ENCODE measurements around the gene FAM83G.
"Not testable (repeated sequence)": the region's sequence is repeated elsewhere in the genome, so short reads cannot be mapped to it uniquely, and the experiment has no call there.

The FAM83G gene

DNA sequence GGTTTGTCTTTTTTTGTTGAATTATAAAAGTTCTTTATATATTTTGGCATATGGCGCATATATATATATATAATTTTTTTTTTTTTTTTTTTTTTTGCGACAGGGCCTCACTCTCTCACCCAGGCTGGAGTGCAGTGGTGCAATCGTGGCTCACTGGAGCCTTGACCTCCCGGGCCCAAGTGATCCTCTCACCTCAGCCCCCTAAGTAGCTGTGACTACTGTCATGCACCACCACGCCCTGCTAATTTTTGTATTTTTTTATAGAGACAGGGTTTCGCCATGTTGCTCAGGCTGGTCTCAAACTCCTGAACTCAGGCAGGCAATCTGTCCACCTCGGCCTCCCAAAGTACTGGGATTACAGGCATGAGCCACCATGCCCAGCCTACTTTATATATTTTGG lies 82.0 kb downstream of the FAM83G start:
- not testable (repeated sequence) for H3K4ac ChIP-seq (ENCODE audit: low read depth in 1 of 2, low read length in 2 of 2); H3K27me3 ChIP-seq (ENCODE audit: control insufficient read depth in 1 of 2, insufficient read depth in 1 of 2, low read length in 2 of 2); H4K8ac ChIP-seq (ENCODE audit: low read length); H2BK120ac ChIP-seq (ENCODE audit: low read depth, low read length); H2BK15ac ChIP-seq (ENCODE audit: low read depth, poor library complexity, severe bottlenecking); H3K23ac ChIP-seq (ENCODE audit: low read length in 2 of 2); H3K4me1 ChIP-seq (ENCODE audit: control insufficient read depth, insufficient read depth, low read depth, low read length); DNase-seq; H3K18ac ChIP-seq (ENCODE audit: low read depth in 1 of 2, low read length in 2 of 2); H2AK5ac ChIP-seq (ENCODE audit: low read length, severe bottlenecking); H2BK5ac ChIP-seq (ENCODE audit: low read depth, low read length, poor library complexity, severe bottlenecking); H3K9me3 ChIP-seq (ENCODE audit: control insufficient read depth, low read length); H4K91ac ChIP-seq (ENCODE audit: low read length); H3K14ac ChIP-seq (ENCODE audit: low read length in 2 of 2); H2AFZ ChIP-seq (ENCODE audit: low read depth, low read length); H3K9ac ChIP-seq (ENCODE audit: low read length); H3K4me3 ChIP-seq (ENCODE audit: insufficient read depth in 1 of 2, low read depth in 1 of 2, low read length in 2 of 2); H2BK12ac ChIP-seq (ENCODE audit: low read length in 2 of 2); H3K4me2 ChIP-seq (ENCODE audit: low read length, poor library complexity, severe bottlenecking)
- Histone ChIP-seq H3K79me1 (replicated peaks; ENCODE audit: low read length, poor library complexity, severe bottlenecking) (peaks cover 29% of the 10 kb centered on the region), H3K27ac (ENCODE audit: low read length, poor library complexity, severe bottlenecking) (peak overlapping the region; percentile 69), H3K36me3 (ENCODE audit: control insufficient read depth in 1 of 2, insufficient read depth in 2 of 2, low read depth in 1 of 2, low read length in 2 of 2) (peaks cover 18 to 19% of the 10 kb centered on the region in 2 experiments)
- WGBS, result 100% methylated on average over 3 of the region's 7 CpGs

DNA sequence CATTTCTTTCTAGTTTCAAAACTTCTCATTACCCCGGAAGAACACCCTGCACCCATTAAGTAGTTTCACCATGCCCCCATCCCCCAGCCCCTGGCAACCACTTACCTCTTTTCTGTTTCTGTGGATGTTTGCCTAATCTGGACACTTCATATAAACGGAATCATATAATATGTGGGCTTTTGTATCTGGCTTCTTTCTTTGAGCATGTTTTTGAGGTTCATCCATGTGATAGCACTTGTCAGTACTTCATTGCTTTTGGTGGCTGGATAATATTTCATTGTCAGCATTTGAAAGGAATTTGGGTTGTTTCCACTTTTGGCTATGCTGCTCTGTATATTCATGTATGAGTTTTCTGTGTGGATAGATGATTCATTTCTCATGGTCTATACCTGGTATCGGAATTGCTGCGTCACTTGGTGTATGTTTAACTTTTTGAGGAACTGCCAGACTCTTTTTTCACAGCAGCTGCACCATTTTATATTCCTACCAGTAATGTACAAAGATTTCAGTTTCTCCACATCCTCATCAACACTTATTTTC lies 82.6 kb downstream of the FAM83G start:
- no peak overlapping the region for H4K8ac ChIP-seq (ENCODE audit: low read length)
- H3K4me1 ChIP-seq (ENCODE audit: control insufficient read depth, insufficient read depth, low read depth, low read length), result peaks cover 8% of the 10 kb centered on the region
- H3K27me3 ChIP-seq (ENCODE audit: control insufficient read depth in 1 of 2, insufficient read depth in 1 of 2, low read length in 2 of 2), result no peaks in the 10 kb centered on the region
- no peak overlapping the region for H2BK120ac ChIP-seq (ENCODE audit: low read depth, low read length)
- H2BK12ac ChIP-seq (ENCODE audit: low read length in 2 of 2), result no peak overlapping the region
- no peak overlapping the region for H3K14ac ChIP-seq (ENCODE audit: low read length in 2 of 2)
- H3K4me2 ChIP-seq (ENCODE audit: low read length, poor library complexity, severe bottlenecking), result no peak overlapping the region
- WGBS, result 89% methylated on average over 4 of the region's 4 CpGs
- H3K18ac ChIP-seq (ENCODE audit: low read depth in 1 of 2, low read length in 2 of 2), result no peak overlapping the region
- peaks cover 27% of the 10 kb centered on the region for H3K79me1 ChIP-seq (replicated peaks; ENCODE audit: low read length, poor library complexity, severe bottlenecking)
- H3K27ac ChIP-seq (ENCODE audit: low read length, poor library complexity, severe bottlenecking), result peak overlapping the region; percentile 50
- no peak overlapping the region for H4K91ac ChIP-seq (ENCODE audit: low read length)
- no peak overlapping the region for H3K9ac ChIP-seq (ENCODE audit: low read length)
- no peak overlapping the region for H3K4me3 ChIP-seq (ENCODE audit: insufficient read depth in 1 of 2, low read depth in 1 of 2, low read length in 2 of 2)
- no peak overlapping the region for H2AFZ ChIP-seq (ENCODE audit: low read depth, low read length)
- H2AK5ac ChIP-seq (ENCODE audit: low read length, severe bottlenecking), result no peak overlapping the region
- H2BK15ac ChIP-seq (ENCODE audit: low read depth, poor library complexity, severe bottlenecking), result no peak overlapping the region
- no peaks in the 10 kb centered on the region for H3K9me3 ChIP-seq (ENCODE audit: control insufficient read depth, low read length)
- H3K23ac ChIP-seq (ENCODE audit: low read length in 2 of 2), result no peak overlapping the region
- H2BK5ac ChIP-seq (ENCODE audit: low read depth, low read length, poor library complexity, severe bottlenecking), result no peak overlapping the region
- H3K36me3 ChIP-seq (ENCODE audit: control insufficient read depth in 1 of 2, insufficient read depth in 2 of 2, low read depth in 1 of 2, low read length in 2 of 2), result peaks cover 18 to 19% of the 10 kb centered on the region in 2 experiments
- H3K4ac ChIP-seq (ENCODE audit: low read depth in 1 of 2, low read length in 2 of 2), result no peak overlapping the region
- no peak for DNase-seq

GRCh38 chr17:18921485-18921884 lies 83.1 kb downstream of the FAM83G start:
- no peak for DNase-seq
- Histone ChIP-seq H3K4me1 (ENCODE audit: control insufficient read depth, insufficient read depth, low read depth, low read length) (peaks cover 8% of the 10 kb centered on the region), H3K4me2 (ENCODE audit: low read length, poor library complexity, severe bottlenecking) (peak overlapping the region; percentile 17), H3K9me3 (ENCODE audit: control insufficient read depth, low read length) (no peaks in the 10 kb centered on the region), H3K4me3 (ENCODE audit: insufficient read depth in 1 of 2, low read depth in 1 of 2, low read length in 2 of 2) (no peak overlapping the region), H3K27me3 (ENCODE audit: control insufficient read depth in 1 of 2, insufficient read depth in 1 of 2, low read length in 2 of 2) (no peaks in the 10 kb centered on the region), H3K36me3 (ENCODE audit: control insufficient read depth in 1 of 2, insufficient read depth in 2 of 2, low read depth in 1 of 2, low read length in 2 of 2) (peaks cover 15 to 18% of the 10 kb centered on the region in 2 experiments), H3K18ac (ENCODE audit: low read depth in 1 of 2, low read length in 2 of 2) (no peak overlapping the region), H4K91ac (ENCODE audit: low read length) (no peak overlapping the region), H2BK12ac (ENCODE audit: low read length in 2 of 2) (no peak overlapping the region), H3K9ac (ENCODE audit: low read length) (no peak overlapping the region), H2BK120ac (ENCODE audit: low read depth, low read length) (no peak overlapping the region), H2BK5ac (ENCODE audit: low read depth, low read length, poor library complexity, severe bottlenecking) (no peak overlapping the region), H2AFZ (ENCODE audit: low read depth, low read length) (no peak overlapping the region), H2BK15ac (ENCODE audit: low read depth, poor library complexity, severe bottlenecking) (no peak overlapping the region), H2AK5ac (ENCODE audit: low read length, severe bottlenecking) (peak overlapping the region; percentile 92), H3K27ac (ENCODE audit: low read length, poor library complexity, severe bottlenecking) (peak overlapping the region; percentile 50), H3K23ac (ENCODE audit: low read length in 2 of 2) (no peak overlapping the region), H4K8ac (ENCODE audit: low read length) (no peak overlapping the region), H3K79me1 (replicated peaks; ENCODE audit: low read length, poor library complexity, severe bottlenecking) (peaks cover 23% of the 10 kb centered on the region), H3K14ac (ENCODE audit: low read length in 2 of 2) (no peak overlapping the region), H3K4ac (ENCODE audit: low read depth in 1 of 2, low read length in 2 of 2) (no peak overlapping the region)
- WGBS, result 100% methylated on average over 1 of the region's 2 CpGs

DNA sequence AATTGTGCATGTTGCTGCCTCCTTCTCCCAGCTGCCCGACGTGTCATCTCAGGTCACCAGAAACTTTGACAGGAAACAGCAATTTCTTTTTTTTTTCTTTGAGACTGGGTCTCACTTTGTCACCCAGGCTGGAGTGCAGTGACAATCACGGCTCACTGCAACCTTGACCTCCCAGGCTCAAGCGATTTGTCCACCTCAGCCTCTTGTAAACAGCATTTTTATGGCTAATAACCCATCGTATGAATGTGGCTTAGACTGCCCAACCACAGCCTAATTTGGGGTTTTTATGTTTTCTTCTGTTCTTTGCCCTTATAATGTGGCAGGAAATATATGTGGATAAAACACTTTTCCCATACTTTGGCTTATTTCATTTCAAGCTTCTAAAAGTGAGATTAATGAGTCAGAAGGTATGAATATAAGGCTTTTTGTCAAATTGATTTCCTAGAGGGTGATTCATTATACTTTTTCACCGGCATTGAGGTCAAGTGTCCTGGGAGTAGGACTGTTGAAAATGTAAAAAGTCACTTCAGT lies 83.6 kb downstream of the FAM83G start:
- Histone ChIP-seq H2BK5ac (ENCODE audit: low read depth, low read length, poor library complexity, severe bottlenecking) (no peak overlapping the region), H2AFZ (ENCODE audit: low read depth, low read length) (no peak overlapping the region), H3K9ac (ENCODE audit: low read length) (no peak overlapping the region), H3K36me3 (ENCODE audit: control insufficient read depth in 1 of 2, insufficient read depth in 2 of 2, low read depth in 1 of 2, low read length in 2 of 2) (peaks cover 14 to 18% of the 10 kb centered on the region in 2 experiments), H3K9me3 (ENCODE audit: control insufficient read depth, low read length) (no peaks in the 10 kb centered on the region), H3K14ac (ENCODE audit: low read length in 2 of 2) (no peak overlapping the region), H3K4me1 (ENCODE audit: control insufficient read depth, insufficient read depth, low read depth, low read length) (peaks cover 8% of the 10 kb centered on the region), H3K23ac (ENCODE audit: low read length in 2 of 2) (no peak overlapping the region), H3K4ac (ENCODE audit: low read depth in 1 of 2, low read length in 2 of 2) (no peak overlapping the region), H4K91ac (ENCODE audit: low read length) (no peak overlapping the region), H3K27me3 (ENCODE audit: control insufficient read depth in 1 of 2, insufficient read depth in 1 of 2, low read length in 2 of 2) (no peaks in the 10 kb centered on the region), H3K79me1 (replicated peaks; ENCODE audit: low read length, poor library complexity, severe bottlenecking) (peaks cover 21% of the 10 kb centered on the region), H2BK120ac (ENCODE audit: low read depth, low read length) (no peak overlapping the region), H3K18ac (ENCODE audit: low read depth in 1 of 2, low read length in 2 of 2) (no peak overlapping the region), H2AK5ac (ENCODE audit: low read length, severe bottlenecking) (no peak overlapping the region), H3K4me2 (ENCODE audit: low read length, poor library complexity, severe bottlenecking) (peak overlapping the region; percentile 17), H4K8ac (ENCODE audit: low read length) (no peak overlapping the region), H3K4me3 (ENCODE audit: insufficient read depth in 1 of 2, low read depth in 1 of 2, low read length in 2 of 2) (no peak overlapping the region), H2BK12ac (ENCODE audit: low read length in 2 of 2) (no peak overlapping the region), H2BK15ac (ENCODE audit: low read depth, poor library complexity, severe bottlenecking) (no peak overlapping the region), H3K27ac (ENCODE audit: low read length, poor library complexity, severe bottlenecking) (peak overlapping the region; percentile 50)
- WGBS, result 35% methylated on average over 5 of the region's 6 CpGs
- peak; percentile 19 for DNase-seq
